ENCODE results near the gene PLD4.

The PLD4 gene

GRCh38 chr14:104978746-104979691 lies 54.3 kb downstream of the PLD4 start:
- Histone ChIP-seq H3K27me3 (ENCODE audit: low read length) (no peaks in the 10 kb centered on the region), H3K9me3 (ENCODE audit: insufficient read depth, low read length) (no peaks in the 10 kb centered on the region), H3K4me2 (ENCODE audit: low read depth, low read length, poor library complexity, severe bottlenecking) (no peak overlapping the region), H3F3A (ENCODE audit: insufficient read depth) (no peaks in the 10 kb centered on the region), H3K27ac (ENCODE audit: low read depth, low read length) (no peak overlapping the region), H3K36me3 (ENCODE audit: low read length) (no peaks in the 10 kb centered on the region), H3K4me3 (ENCODE audit: insufficient read depth, low read length, poor library complexity, severe bottlenecking) (no peak overlapping the region), H3K79me2 (ENCODE audit: insufficient read depth, low read length) (no peaks in the 10 kb centered on the region), H4K20me1 (ENCODE audit: low read depth, low read length) (no peaks in the 10 kb centered on the region), H3K9me2 (replicated peaks; ENCODE audit: insufficient read depth, low read length) (no peaks in the 10 kb centered on the region), H2AFZ (ENCODE audit: low read depth, low read length, severe bottlenecking) (no peak overlapping the region), H3K9ac (ENCODE audit: low read length) (no peak overlapping the region)
- TF ChIP-seq CTCF (IDR thresholded peaks at IDR 0.05; ENCODE audit: insufficient read depth, low read length, poor library complexity, severe bottlenecking), result no peak
- no peak for TF ChIP-seq EZH2phosphoT487 (conservative IDR thresholded peaks at IDR 0.05; ENCODE audit: low read length)

GRCh38 chr14:104979758-104980610 lies 55.3 kb downstream of the PLD4 start:
- Histone ChIP-seq H2AFZ (ENCODE audit: low read depth, low read length, severe bottlenecking) (no peak overlapping the region), H3K27ac (ENCODE audit: low read depth, low read length) (no peak overlapping the region), H3K4me2 (ENCODE audit: low read depth, low read length, poor library complexity, severe bottlenecking) (no peak overlapping the region)

More at GRCh38 chr14:104979758-104980610, 55.3 kb downstream of the PLD4 start:
- Histone ChIP-seq H3K79me2 (ENCODE audit: insufficient read depth, low read length) (no peaks in the 10 kb centered on the region), H3K9me3 (ENCODE audit: insufficient read depth, low read length) (no peaks in the 10 kb centered on the region), H3F3A (ENCODE audit: insufficient read depth) (no peaks in the 10 kb centered on the region), H3K36me3 (ENCODE audit: low read length) (no peaks in the 10 kb centered on the region), H3K4me3 (ENCODE audit: insufficient read depth, low read length, poor library complexity, severe bottlenecking) (no peak overlapping the region), H3K9me2 (replicated peaks; ENCODE audit: insufficient read depth, low read length) (no peaks in the 10 kb centered on the region), H4K20me1 (ENCODE audit: low read depth, low read length) (no peaks in the 10 kb centered on the region), H3K9ac (ENCODE audit: low read length) (no peak overlapping the region), H3K27me3 (ENCODE audit: low read length) (no peaks in the 10 kb centered on the region)
- no peak for TF ChIP-seq CTCF (IDR thresholded peaks at IDR 0.05; ENCODE audit: insufficient read depth, low read length, poor library complexity, severe bottlenecking)
